Stomach (tissue), 9 donors: ENCODE data around the gene PSMD1. TPM values are rescaled to one million over a fixed set of nuclear protein-coding genes. Genes with fewer than 3 reads are reported as not detected.

Experiments
- DNase-seq, 2 donors: peaks; one replicate each; pipeline versions ENCODE4 v3.0.0 to v3.0.0-alpha.2; 2013 to 2019
- H3K27ac ChIP-seq, 5 donors: fragments of 200-600 bp in 4 of 5; sonication (generic) in 4 of 5; one replicate each; pipeline ENCODE4 v1.5.1; 2013 to 2019; ENCODE audit warnings: mild to moderate bottlenecking in 1 of 5, moderate library complexity in 1 of 5
- H3K27me3 ChIP-seq, 3 donors: fragments of 200-600 bp; sonication (generic); one replicate each; pipeline ENCODE4 v1.5.1; 2017 to 2019; ENCODE audit warnings: mixed run types in 1 of 3
- H3K36me3 ChIP-seq, 4 donors: fragments of 200-600 bp; sonication (generic); 1 replicate in 3 of 4; 2 replicates in 1 of 4; pipeline ENCODE4 v1.5.1; 2016 to 2019
- H3K4me1 ChIP-seq, 4 donors: fragments of 200-600 bp; sonication (generic); one replicate each; pipeline ENCODE4 v1.5.1; 2016 to 2019
- H3K4me3 ChIP-seq, 4 donors: fragments of 200-600 bp; sonication (generic) in 3 of 4; one replicate each; pipeline ENCODE4 v1.5.1; 2016 to 2019; ENCODE audit warnings: mild to moderate bottlenecking in 1 of 4
- H3K9me3 ChIP-seq, 4 donors: fragments of 200-600 bp; sonication (generic); one replicate each; pipeline ENCODE4 v1.5.1; 2016 to 2019
- EP300 ChIP-seq: sonication (generic); formaldehyde crosslinking; IDR thresholded peaks from one replicate; pipeline ENCODE4 v1.6.1; 2017; ENCODE audit warnings: antibody characterized with exemption
- POLR2A ChIP-seq, 4 donors: fragments of 450-650 bp; IDR thresholded peaks; one replicate each; pipeline ENCODE4 v1.6.1; 2016; ENCODE audit warnings: antibody characterized with exemption in 4 of 4, control low read depth in 2 of 4, mild to moderate bottlenecking in 1 of 4, moderate library complexity in 1 of 4
- POLR2AphosphoS5 ChIP-seq, 3 donors: sonication (generic); formaldehyde crosslinking; IDR thresholded peaks; one replicate each; pipeline ENCODE4 v1.6.1; 2016; ENCODE audit warnings: antibody characterized with exemption in 3 of 3
- WGBS, 5 donors: extraction: QIAGEN DNeasy Blood & Tissue Kit in 3 of 5; methylation state at CpG; one replicate each; pipeline versions ENCODE4 v1.1.5 to v1.1.7; 2013 to 2018; 5-methylcytosine and 5-hydroxymethylcytosine counted together
- intact Hi-C: fragments of 100-400 bp; cut with DNase I; formaldehyde crosslinking; loops from one replicate; pipeline ENCODE4 v1.15.1; 2023; ENCODE audit warnings: low total_unique reads
- polyA plus RNA-seq, 3 donors: library from polyadenylated mRNA; stranded (reverse); fragments of 200-250 nt; gene quantifications; one replicate each; pipeline ENCODE4 v1.2.3, GENCODE V29; 2013
- total RNA-seq, 5 donors: library from RNA; depleted of rRNA; stranded (reverse); fragments of >200 nt; gene quantifications; one replicate each; pipeline versions ENCODE4 v1.1.0 to v1.2.3, GENCODE V29; 2014 to 2016
- TF ChIP-seq, protein P1 (sequence below), 7 experiments: fragments of 450-650 bp in 4 of 7; fragments of 200-600 bp in 3 of 7; sonication (generic) in 3 of 7; IDR thresholded peaks; one replicate each; pipeline ENCODE4 v1.5.1; 2016 to 2019; ENCODE audit warnings: antibody characterized with exemption in 7 of 7, control low read depth in 2 of 7, mild to moderate bottlenecking in 1 of 7
- donor health status: healthy with polysubstance abuse.
- donor health status: Bipolar disorder and iron deficiency.
- donor health status: healthy.

PSMD1 gene
- total and polyA plus RNA-seq, 8 donors = 31.9 to 96.4 (median 45.6) TPM

GRCh38 chr2:231161252-231161839 lies 104.7 kb downstream of the PSMD1 start:
- 70 to 84% (median 78%) methylated on average over 7 of the region's 7 CpGs for WGBS, 5 donors
- H3K27me3 ChIP-seq = no peaks in the 10 kb centered on the region

DNA sequence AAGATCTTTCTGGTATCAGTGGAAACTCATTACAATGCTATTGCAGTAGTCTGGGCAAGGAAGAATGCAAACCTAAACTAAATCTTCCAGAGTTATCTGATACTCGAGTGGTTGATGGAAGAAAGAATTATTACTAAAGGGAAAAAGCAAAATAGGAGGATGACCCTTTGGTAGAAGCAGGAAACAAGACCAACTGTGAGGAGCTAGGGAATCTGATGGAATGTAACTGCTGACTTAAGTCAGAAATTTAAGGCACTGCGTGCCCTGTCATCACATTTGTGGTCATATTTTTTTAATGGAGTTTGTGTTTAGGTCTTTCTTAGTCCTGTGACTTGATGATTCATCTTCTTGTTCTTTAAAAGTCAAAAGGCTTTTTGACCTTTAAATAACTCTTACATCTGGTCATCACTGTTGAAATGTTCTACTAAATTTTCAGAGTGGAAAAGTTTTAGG lies 105.2 kb downstream of the PSMD1 start:
- Histone ChIP-seq H3K36me3 (peaks cover 10 to 51% (median 47%) of the 10 kb centered on the region in 4 donors), H3K4me3 (no peak overlapping the region), H3K27me3 (no peaks in the 10 kb centered on the region), H3K4me1 (peaks cover 0 to 16% (median 13%) of the 10 kb centered on the region in 4 donors), H3K9me3 (no peaks in the 10 kb centered on the region), H3K27ac (peak overlapping the region in 4 of 5 donors; percentile 50 to 81 (median 72))
- intact Hi-C loops = no loop called here
- TF ChIP-seq POLR2AphosphoS5 (IDR thresholded peaks at IDR 0.05) (peak in 2 of 3 donors; percentile 21 to 59), POLR2A (IDR thresholded peaks at IDR 0.05) (no peak)
- WGBS, 5 donors = 51 to 71% (median 68%) methylated on average over 2 of the region's 2 CpGs
- no peak for DNase-seq

More at GRCh38 chr2:231161252-231161839, 104.7 kb downstream of the PSMD1 start:
- peaks cover 9 to 46% (median 41%) of the 10 kb centered on the region in 4 donors for H3K36me3 ChIP-seq
- peaks cover 0 to 16% (median 13%) of the 10 kb centered on the region in 4 donors for H3K4me1 ChIP-seq
- no peak for DNase-seq
- no peak overlapping the region for H3K4me3 ChIP-seq
- no peaks in the 10 kb centered on the region for H3K9me3 ChIP-seq
- peak overlapping the region in 4 of 5 donors; percentile 50 to 81 (median 72) for H3K27ac ChIP-seq
- intact Hi-C loops = no loop called here
- TF ChIP-seq POLR2A (IDR thresholded peaks at IDR 0.05) (no peak), EP300 (no peak), POLR2AphosphoS5 (IDR thresholded peaks at IDR 0.05) (no peak)
- TF ChIP-seq, protein P1, sequence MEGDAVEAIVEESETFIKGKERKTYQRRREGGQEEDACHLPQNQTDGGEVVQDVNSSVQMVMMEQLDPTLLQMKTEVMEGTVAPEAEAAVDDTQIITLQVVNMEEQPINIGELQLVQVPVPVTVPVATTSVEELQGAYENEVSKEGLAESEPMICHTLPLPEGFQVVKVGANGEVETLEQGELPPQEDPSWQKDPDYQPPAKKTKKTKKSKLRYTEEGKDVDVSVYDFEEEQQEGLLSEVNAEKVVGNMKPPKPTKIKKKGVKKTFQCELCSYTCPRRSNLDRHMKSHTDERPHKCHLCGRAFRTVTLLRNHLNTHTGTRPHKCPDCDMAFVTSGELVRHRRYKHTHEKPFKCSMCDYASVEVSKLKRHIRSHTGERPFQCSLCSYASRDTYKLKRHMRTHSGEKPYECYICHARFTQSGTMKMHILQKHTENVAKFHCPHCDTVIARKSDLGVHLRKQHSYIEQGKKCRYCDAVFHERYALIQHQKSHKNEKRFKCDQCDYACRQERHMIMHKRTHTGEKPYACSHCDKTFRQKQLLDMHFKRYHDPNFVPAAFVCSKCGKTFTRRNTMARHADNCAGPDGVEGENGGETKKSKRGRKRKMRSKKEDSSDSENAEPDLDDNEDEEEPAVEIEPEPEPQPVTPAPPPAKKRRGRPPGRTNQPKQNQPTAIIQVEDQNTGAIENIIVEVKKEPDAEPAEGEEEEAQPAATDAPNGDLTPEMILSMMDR (IDR thresholded peaks at IDR 0.05) = no peak

DNA sequence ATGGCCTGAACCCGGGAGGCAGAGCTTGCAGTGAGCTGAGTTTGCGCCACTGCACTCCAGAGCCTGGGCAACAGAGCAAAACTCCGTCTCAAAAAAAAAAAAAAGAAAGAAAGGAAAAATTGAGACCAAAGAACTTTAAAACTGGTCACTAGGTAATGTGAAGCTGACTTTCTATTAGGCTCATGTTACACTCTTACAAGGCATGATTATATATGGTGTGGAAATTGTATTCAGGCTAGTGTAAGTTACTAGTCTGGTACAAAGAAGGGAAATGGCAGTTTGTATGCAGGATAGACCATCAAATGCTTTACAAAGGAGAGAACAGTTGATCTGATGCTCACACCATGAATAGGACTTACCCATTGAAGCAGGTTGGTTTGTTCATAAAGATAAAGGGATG lies 106.3 kb downstream of the PSMD1 start:
- intact Hi-C loops = no loop called here
- H3K27ac ChIP-seq = peak overlapping the region in 4 of 5 donors; percentile 50 to 81 (median 72)

DNA sequence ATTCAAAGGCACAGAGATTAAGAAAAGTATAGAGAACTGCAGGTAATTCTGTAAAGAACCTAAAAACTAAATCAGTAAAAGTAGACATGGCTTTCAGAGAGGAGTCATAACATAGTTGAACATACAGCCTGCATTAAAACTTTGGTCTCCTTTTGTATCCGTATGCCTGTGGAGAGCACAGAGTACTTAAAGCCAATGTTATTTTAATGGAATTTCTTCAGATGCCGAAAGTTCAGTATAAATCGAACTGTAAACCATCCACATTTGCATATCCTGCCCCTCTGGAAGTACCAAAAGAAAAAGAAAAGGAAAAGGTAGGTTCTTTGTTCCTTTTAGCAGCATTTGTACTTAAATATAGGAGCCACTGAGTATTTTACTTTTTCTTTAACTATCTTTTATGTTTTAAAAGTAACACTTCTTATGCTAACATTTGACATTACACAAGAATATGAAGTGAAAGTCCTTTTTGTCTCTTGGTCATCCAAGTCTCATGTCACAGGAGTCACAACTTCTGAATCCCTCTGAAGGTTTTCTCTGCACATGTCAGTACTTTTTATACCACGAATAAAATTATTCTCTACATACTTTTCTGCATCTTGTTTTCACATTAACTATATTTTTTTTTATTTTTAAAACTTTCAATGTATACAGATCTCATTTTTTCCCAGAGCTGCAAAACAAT lies 106.9 kb downstream of the PSMD1 start:
- H3K27ac ChIP-seq = peak overlapping the region in 3 of 5 donors; percentile 71 to 81 (median 74)
- H3K36me3 ChIP-seq = peaks cover 10 to 65% (median 52%) of the 10 kb centered on the region in 4 donors
- 89 to 96% (median 92%) methylated on average over 4 of the region's 4 CpGs for WGBS, 5 donors
- TF ChIP-seq, protein P1 (IDR thresholded peaks at IDR 0.05) = no peak
- TF ChIP-seq POLR2A (IDR thresholded peaks at IDR 0.05) (no peak), POLR2AphosphoS5 (IDR thresholded peaks at IDR 0.05) (no peak), EP300 (no peak)
- DNase-seq = no peak
- no peaks in the 10 kb centered on the region for H3K9me3 ChIP-seq
- no peaks in the 10 kb centered on the region for H3K27me3 ChIP-seq
- intact Hi-C loops = no loop called here
- no peak overlapping the region for H3K4me3 ChIP-seq
- H3K4me1 ChIP-seq = peaks cover 0 to 17% (median 13%) of the 10 kb centered on the region in 4 donors

More for the DNA sequence above, 106.3 kb downstream of the PSMD1 start:
- WGBS, 5 donors = 92 to 96% (median 93%) methylated on average over 3 of the region's 3 CpGs
- no peak overlapping the region for H3K4me3 ChIP-seq
- no peaks in the 10 kb centered on the region for H3K9me3 ChIP-seq
- TF ChIP-seq EP300 (no peak), POLR2AphosphoS5 (IDR thresholded peaks at IDR 0.05) (no peak), POLR2A (IDR thresholded peaks at IDR 0.05) (no peak)
- TF ChIP-seq, protein P1 (IDR thresholded peaks at IDR 0.05) = no peak
- peaks cover 0 to 16% (median 13%) of the 10 kb centered on the region in 4 donors for H3K4me1 ChIP-seq
- no peak for DNase-seq
- no peaks in the 10 kb centered on the region for H3K27me3 ChIP-seq
- H3K36me3 ChIP-seq = peaks cover 10 to 60% (median 53%) of the 10 kb centered on the region in 4 donors
